Epithelial cell of prostate (primary cell): Measurements from ENCODE around the gene CDH16.
"Not testable (repeated sequence)": the region's sequence is repeated elsewhere in the genome, so short reads cannot be mapped to it uniquely, and the experiment has no call there.

Source experiments
- DNase-seq: peaks from one replicate; pipeline ENCODE4 v3.0.0-alpha.2; 2011; ENCODE audit warnings: low read depth, low spot score
- H3K27ac ChIP-seq: fragments of 450-650 bp; 2 replicates; pipeline ENCODE4 v1.5.1; 2017; ENCODE audit warnings: mild to moderate bottlenecking

CDH16 gene

GRCh38 chr16:66918803-66919568, at the start of gene CDH16:
Gene CDH16, minus strand, starts transcription at chr16:66918885. Its CDS starts 820 bp downstream, at chr16:66918065.
- no peak for DNase-seq
- no peak within 1 kb of the TSS for H3K27ac ChIP-seq

GRCh38 chr16:66964049-66964448, 45.4 kb upstream of the CDH16 start:
- H3K27ac ChIP-seq = no peak overlapping the region
- DNase-seq = no peak

- no peak overlapping the region for H3K27ac ChIP-seq
- DNase-seq = no peak
Measured at GRCh38 chr16:66961914-66962313, 43.2 kb upstream of the CDH16 start.

- no peak within 1 kb of the TSS for H3K27ac ChIP-seq
- DNase-seq = no peak
Measured at GRCh38 chr16:66961065-66961744, 42.5 kb upstream of the CDH16 start, which contains the start of gene CES3. Gene CES3, plus strand, starts transcription at chr16:66961266. Its CDS starts 42 bp downstream, at chr16:66961308.

- H3K27ac ChIP-seq = no peak overlapping the region
Measured at GRCh38 chr16:66960270-66960669, 41.6 kb upstream of the CDH16 start.

GRCh38 chr16:66959704-66960161, 41.0 kb upstream of the CDH16 start:
- no peak for DNase-seq
- H3K27ac ChIP-seq = no peak overlapping the region

More at GRCh38 chr16:66960270-66960669, 41.6 kb upstream of the CDH16 start:
- DNase-seq = no peak

GRCh38 chr16:66958857-66959703, 40.4 kb upstream of the CDH16 start:
- no peak overlapping the region for H3K27ac ChIP-seq
- no peak for DNase-seq

GRCh38 chr16:66956154-66956457, 37.4 kb upstream of the CDH16 start:
- not testable (repeated sequence) for H3K27ac ChIP-seq, DNase-seq

- H3K27ac ChIP-seq, DNase-seq: not testable (repeated sequence)
Measured at GRCh38 chr16:66955363-66956153, 36.9 kb upstream of the CDH16 start.

- no peak for DNase-seq
Measured at GRCh38 chr16:66954097-66954659, 35.5 kb upstream of the CDH16 start.

GRCh38 chr16:66953462-66954096, 34.9 kb upstream of the CDH16 start:
- peak overlapping the region; percentile 2 for H3K27ac ChIP-seq
- DNase-seq = no peak

More at GRCh38 chr16:66954097-66954659, 35.5 kb upstream of the CDH16 start:
- peak overlapping the region; percentile 2 for H3K27ac ChIP-seq

- H3K27ac ChIP-seq = peak overlapping the region; percentile 2
- DNase-seq = no peak
Measured at GRCh38 chr16:66952430-66953110, 33.9 kb upstream of the CDH16 start.

- no peak for DNase-seq
- no peak overlapping the region for H3K27ac ChIP-seq
Measured at GRCh38 chr16:66950971-66951790, 32.5 kb upstream of the CDH16 start.

- no peak for DNase-seq
Measured at GRCh38 chr16:66950437-66950836, 31.8 kb upstream of the CDH16 start.

GRCh38 chr16:66949472-66949871, 30.8 kb upstream of the CDH16 start:
- no peak for DNase-seq
- H3K27ac ChIP-seq = no peak overlapping the region

More at GRCh38 chr16:66950437-66950836, 31.8 kb upstream of the CDH16 start:
- H3K27ac ChIP-seq = no peak overlapping the region

- no peak for DNase-seq
- H3K27ac ChIP-seq = no peak overlapping the region
Measured at GRCh38 chr16:66948837-66949225, 30.1 kb upstream of the CDH16 start.

- H3K27ac ChIP-seq = peak overlapping the region; percentile 58
- no peak for DNase-seq
Measured at GRCh38 chr16:66948134-66948836, 29.6 kb upstream of the CDH16 start.
